ENCODE results near the gene OSBP. TPM values are rescaled to one million over a fixed set of nuclear protein-coding genes. Genes with fewer than 3 reads are reported as not detected.
"Not testable (repeated sequence)": the region's sequence is repeated elsewhere in the genome, so short reads cannot be mapped to it uniquely, and the experiment has no call there.

Gene OSBP
- total RNA-seq, 1 experiment from 2014 or later, result 35.3 TPM

DNA sequence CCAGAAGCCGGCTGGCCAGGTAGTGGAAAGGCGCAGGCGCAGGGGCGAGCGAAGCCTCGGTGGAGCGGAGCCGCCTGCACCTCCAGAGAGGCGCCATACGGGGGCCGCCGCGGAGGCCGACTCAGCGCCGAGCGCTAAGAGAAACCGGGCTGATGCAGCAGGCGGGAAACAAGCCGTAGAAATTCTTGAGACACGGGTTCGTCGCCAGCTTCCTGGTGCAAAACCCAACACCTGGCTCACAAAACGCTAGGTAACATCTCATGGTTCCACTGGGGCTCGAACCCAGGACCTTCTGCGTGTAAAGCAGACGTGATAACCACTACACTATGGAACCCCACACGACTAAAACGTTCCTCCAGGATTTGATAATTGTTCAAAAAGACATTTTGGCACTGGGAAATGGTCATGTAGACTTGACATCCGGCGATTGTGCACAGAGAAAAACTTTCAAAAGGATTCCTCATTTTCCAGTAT, 65.2 kb downstream of the OSBP start:
- no TSS peak for BruUV-seq (replicated peaks)
- peak; percentile 71; the same call in 1 of the 2 replicates for TF ChIP-seq POLR2AphosphoS5 (IDR thresholded peaks at IDR 0.05; ENCODE audit: low read depth, low read length)
- 0 out of 2 replicates have a peak, but pooled peaks have one; percentile 20 for TF ChIP-seq SIN3A (IDR thresholded peaks at IDR 0.05; ENCODE audit: borderline replicate concordance, insufficient read depth, low read depth, low read length)
- TF ChIP-seq, protein P1, sequence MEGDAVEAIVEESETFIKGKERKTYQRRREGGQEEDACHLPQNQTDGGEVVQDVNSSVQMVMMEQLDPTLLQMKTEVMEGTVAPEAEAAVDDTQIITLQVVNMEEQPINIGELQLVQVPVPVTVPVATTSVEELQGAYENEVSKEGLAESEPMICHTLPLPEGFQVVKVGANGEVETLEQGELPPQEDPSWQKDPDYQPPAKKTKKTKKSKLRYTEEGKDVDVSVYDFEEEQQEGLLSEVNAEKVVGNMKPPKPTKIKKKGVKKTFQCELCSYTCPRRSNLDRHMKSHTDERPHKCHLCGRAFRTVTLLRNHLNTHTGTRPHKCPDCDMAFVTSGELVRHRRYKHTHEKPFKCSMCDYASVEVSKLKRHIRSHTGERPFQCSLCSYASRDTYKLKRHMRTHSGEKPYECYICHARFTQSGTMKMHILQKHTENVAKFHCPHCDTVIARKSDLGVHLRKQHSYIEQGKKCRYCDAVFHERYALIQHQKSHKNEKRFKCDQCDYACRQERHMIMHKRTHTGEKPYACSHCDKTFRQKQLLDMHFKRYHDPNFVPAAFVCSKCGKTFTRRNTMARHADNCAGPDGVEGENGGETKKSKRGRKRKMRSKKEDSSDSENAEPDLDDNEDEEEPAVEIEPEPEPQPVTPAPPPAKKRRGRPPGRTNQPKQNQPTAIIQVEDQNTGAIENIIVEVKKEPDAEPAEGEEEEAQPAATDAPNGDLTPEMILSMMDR (IDR thresholded peaks at IDR 0.05), result peak; percentile 67
- no peak for TF ChIP-seq REST (IDR thresholded peaks at IDR 0.05; ENCODE audit: insufficient read depth in 1 of 2, low read depth in 2 of 2, low read length in 1 of 2)
- Histone ChIP-seq H3K27ac (ENCODE audit: low read length) (peak overlapping the region; percentile 94), H3K9me3 (ENCODE audit: control insufficient read depth, insufficient read depth, low read depth, low read length) (no peaks in the 10 kb centered on the region), H3K4me1 (ENCODE audit: control insufficient read depth, insufficient read depth, low read length) (peaks cover 18% of the 10 kb centered on the region), H3K4me3 (ENCODE audit: low read depth in 2 of 2, low read length in 2 of 2) (peak overlapping the region; percentile 89 to 95), H3K36me3 (ENCODE audit: control insufficient read depth, insufficient read depth, low read length) (no peaks in the 10 kb centered on the region), H3K27me3 (ENCODE audit: control insufficient read depth, insufficient read depth, low read length) (no peaks in the 10 kb centered on the region)
- ATAC-seq, result peak; percentile 90
- ChIA-PET POLR2A (interaction anchor here (0.5 kb wide), 1 partner anchor 14 kb away, joined by 7 read pairs; no protein-coding TSS in a partner anchor), CTCF (interaction anchor here (0.6 kb wide), 1 partner anchor 902 kb away, joined by 5 read pairs; no protein-coding TSS in a partner anchor)
- peak; percentile 97 for DNase-seq (ENCODE audit: low read depth, low spot score)
- in situ Hi-C loops (cut with HindIII; ENCODE audit: low pct_unique_long_range_greater_than_20kb, low sequenced_read_pairs) (no loop called here), intact Hi-C loops (cut with micrococcal nuclease; ENCODE audit: unreplicated experiment) (loop anchor here (5.0 to 10.0 kb wide), 2 partner anchors 117 to 224 kb away; partner anchors contain the start of gene PATL1)

- TF ChIP-seq SIN3A (IDR thresholded peaks at IDR 0.05; ENCODE audit: borderline replicate concordance, insufficient read depth, low read depth, low read length) (no peak), TCF7L2 (IDR thresholded peaks at IDR 0.05; ENCODE audit: low read depth, low read length) (no peak), POLR2AphosphoS5 (IDR thresholded peaks at IDR 0.05; ENCODE audit: low read depth, low read length) (no peak), REST (IDR thresholded peaks at IDR 0.05; ENCODE audit: insufficient read depth in 1 of 2, low read depth in 2 of 2, low read length in 1 of 2) (no peak)
- TF ChIP-seq, protein P1 (IDR thresholded peaks at IDR 0.05), result no peak
- no peaks in the 10 kb centered on the region for H3K27me3 ChIP-seq (ENCODE audit: control insufficient read depth, insufficient read depth, low read length)
- ATAC-seq, result no peak
- CTCF ChIA-PET, result no interaction called here
- H3K4me1 ChIP-seq (ENCODE audit: control insufficient read depth, insufficient read depth, low read length), result peaks cover 21% of the 10 kb centered on the region
- H3K36me3 ChIP-seq (ENCODE audit: control insufficient read depth, insufficient read depth, low read length), result no peaks in the 10 kb centered on the region
- DNase-seq (ENCODE audit: low read depth, low spot score), result no peak
- H3K4me3 ChIP-seq (ENCODE audit: low read depth in 2 of 2, low read length in 2 of 2), result no peak overlapping the region
- H3K27ac ChIP-seq (ENCODE audit: low read length), result peak overlapping the region; percentile 31; the same call in 1 of the 2 replicates
- no TSS peak for BruUV-seq (replicated peaks)
- H3K9me3 ChIP-seq (ENCODE audit: control insufficient read depth, insufficient read depth, low read depth, low read length), result no peaks in the 10 kb centered on the region
- POLR2A ChIA-PET, result no interaction called here
- in situ Hi-C loops (cut with HindIII; ENCODE audit: low pct_unique_long_range_greater_than_20kb, low sequenced_read_pairs), result no loop called here
- intact Hi-C loops (cut with micrococcal nuclease; ENCODE audit: unreplicated experiment), result no loop called here
Measured at GRCh38 chr11:59548309-59548656, 67.3 kb downstream of the OSBP start.

- DNase-seq (ENCODE audit: low read depth, low spot score); intact Hi-C loops (cut with micrococcal nuclease; ENCODE audit: unreplicated experiment); POLR2A ChIA-PET; H3K9me3 ChIP-seq (ENCODE audit: control insufficient read depth, insufficient read depth, low read depth, low read length); BruUV-seq (replicated peaks); H3K36me3 ChIP-seq (ENCODE audit: control insufficient read depth, insufficient read depth, low read length); CTCF ChIA-PET; H3K27me3 ChIP-seq (ENCODE audit: control insufficient read depth, insufficient read depth, low read length); H3K4me3 ChIP-seq (ENCODE audit: low read depth in 2 of 2, low read length in 2 of 2); ATAC-seq; in situ Hi-C loops (cut with HindIII; ENCODE audit: low pct_unique_long_range_greater_than_20kb, low sequenced_read_pairs): not testable (repeated sequence)
- Histone ChIP-seq H3K4me1 (ENCODE audit: control insufficient read depth, insufficient read depth, low read length) (peaks cover 18% of the 10 kb centered on the region), H3K27ac (ENCODE audit: low read length) (peak overlapping the region; percentile 31; the same call in 1 of the 2 replicates)
Measured at GRCh38 chr11:59547605-59548308, 67.8 kb downstream of the OSBP start.

Data from Panc1 (cell line).